Pericardium fibroblast (primary cell): ENCODE measurements around the gene UBE4B. TPM values are rescaled to one million over a fixed set of nuclear protein-coding genes. Genes with fewer than 3 reads are reported as not detected.

Experiments used
- total RNA-seq: library from RNA; depleted of rRNA; stranded (reverse); fragments of >200 nt; gene quantifications from 2 replicates; pipeline ENCODE4 v1.2.3, GENCODE V29; 2015

The UBE4B gene
- 31.7 and 32.3 TPM in 2 replicates for total RNA-seq

GRCh38 chr1:10032590-10033358, at the start of gene UBE4B:
Gene UBE4B, plus strand, starts transcription at chr1:10032958. Its CDS starts 713 bp downstream, at chr1:10033671.

GRCh38 chr1:9996624-9997582, 35.9 kb upstream of the UBE4B start, which contains the start of gene RBP7:
Gene RBP7, plus strand, starts transcription at chr1:9997228. Its CDS starts 31 bp downstream, at chr1:9997259.

GRCh38 chr1:10209905-10210810, 177.4 kb downstream of the UBE4B start, which contains the start of gene KIF1B:
Gene KIF1B, plus strand, starts transcription at chr1:10210570. Its CDS starts 21,759 bp downstream, at chr1:10232329.

Other genes starting within 250 kb of the UBE4B start
- 76.4 and 78.3 TPM in 2 replicates for gene CLSTN1, start 209.0 kb upstream of the UBE4B start, total RNA-seq
- gene CTNNBIP1, start 122.7 kb upstream of the UBE4B start, total RNA-seq, result 18.5 and 33.6 TPM in 2 replicates
- gene LZIC, start 89.6 kb upstream of the UBE4B start, total RNA-seq, result 14.1 and 18.9 TPM in 2 replicates
- 9.0 and 11.6 TPM in 2 replicates for gene NMNAT1, start 89.5 kb upstream of the UBE4B start, total RNA-seq
- not detected in 2 replicates for gene RBP7, start 35.7 kb upstream of the UBE4B start, total RNA-seq
- 15.1 and 22.8 TPM in 2 replicates for gene KIF1B, start 177.6 kb downstream of the UBE4B start, total RNA-seq